ENCODE measurements around the gene PTPRU.

The PTPRU gene

DNA sequence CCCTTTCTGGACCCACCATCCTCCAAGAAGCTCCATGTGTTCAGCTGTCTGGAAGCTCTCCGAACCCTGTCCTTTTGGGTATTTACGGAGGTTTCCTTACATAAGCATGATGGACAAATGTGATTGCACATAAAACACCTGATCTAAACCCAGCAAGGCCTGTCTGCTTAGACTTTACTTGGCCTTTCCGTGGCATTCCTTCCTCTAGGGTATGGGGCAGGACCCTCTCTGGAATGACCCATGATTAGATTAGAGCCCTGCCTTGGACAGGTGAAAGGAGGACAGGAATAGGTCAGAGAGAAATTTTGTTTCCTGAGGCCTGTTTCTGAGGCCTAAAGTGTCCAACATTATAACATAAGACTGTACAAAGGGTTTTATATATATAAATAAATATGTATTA, 16.9 kb downstream of the PTPRU start:
- TF ChIP-seq, protein P1, sequence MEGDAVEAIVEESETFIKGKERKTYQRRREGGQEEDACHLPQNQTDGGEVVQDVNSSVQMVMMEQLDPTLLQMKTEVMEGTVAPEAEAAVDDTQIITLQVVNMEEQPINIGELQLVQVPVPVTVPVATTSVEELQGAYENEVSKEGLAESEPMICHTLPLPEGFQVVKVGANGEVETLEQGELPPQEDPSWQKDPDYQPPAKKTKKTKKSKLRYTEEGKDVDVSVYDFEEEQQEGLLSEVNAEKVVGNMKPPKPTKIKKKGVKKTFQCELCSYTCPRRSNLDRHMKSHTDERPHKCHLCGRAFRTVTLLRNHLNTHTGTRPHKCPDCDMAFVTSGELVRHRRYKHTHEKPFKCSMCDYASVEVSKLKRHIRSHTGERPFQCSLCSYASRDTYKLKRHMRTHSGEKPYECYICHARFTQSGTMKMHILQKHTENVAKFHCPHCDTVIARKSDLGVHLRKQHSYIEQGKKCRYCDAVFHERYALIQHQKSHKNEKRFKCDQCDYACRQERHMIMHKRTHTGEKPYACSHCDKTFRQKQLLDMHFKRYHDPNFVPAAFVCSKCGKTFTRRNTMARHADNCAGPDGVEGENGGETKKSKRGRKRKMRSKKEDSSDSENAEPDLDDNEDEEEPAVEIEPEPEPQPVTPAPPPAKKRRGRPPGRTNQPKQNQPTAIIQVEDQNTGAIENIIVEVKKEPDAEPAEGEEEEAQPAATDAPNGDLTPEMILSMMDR (IDR thresholded peaks at IDR 0.05; ENCODE audit: low read depth, low read length): no peak
- DNase-seq: no peak
- H3K4me3 ChIP-seq (ENCODE audit: low read depth, low read length): no peak overlapping the region
- H3K27me3 ChIP-seq (ENCODE audit: insufficient read depth, low read depth, severe bottlenecking): no peaks in the 10 kb centered on the region
- no peaks in the 10 kb centered on the region for H3K9me3 ChIP-seq (ENCODE audit: severe bottlenecking)
- H3K36me3 ChIP-seq: no peaks in the 10 kb centered on the region
- H3K27ac ChIP-seq: no peak overlapping the region

DNA sequence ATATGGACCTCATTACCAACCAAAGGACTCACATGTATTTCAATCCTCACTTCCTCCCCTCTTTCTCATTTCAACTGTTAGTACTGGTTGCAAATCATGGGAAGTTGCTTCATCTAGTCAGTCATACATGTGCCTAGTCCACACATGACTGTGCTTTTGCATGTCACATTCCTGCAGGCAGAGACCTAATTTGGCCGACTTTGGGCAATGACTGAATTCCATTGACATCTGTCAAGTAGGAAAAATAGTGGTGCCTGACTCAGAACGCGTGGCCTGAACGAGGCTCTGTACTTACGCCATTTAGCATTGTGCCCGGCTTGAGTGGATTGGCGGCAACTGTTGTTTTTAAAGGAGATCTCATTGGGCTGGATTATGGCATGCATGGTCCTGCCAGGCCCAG, 18.0 kb downstream of the PTPRU start:
- no peaks in the 10 kb centered on the region for H3K9me3 ChIP-seq (ENCODE audit: severe bottlenecking)
- DNase-seq: no peak
- TF ChIP-seq, protein P1 (IDR thresholded peaks at IDR 0.05; ENCODE audit: low read depth, low read length): no peak
- H3K4me3 ChIP-seq (ENCODE audit: low read depth, low read length): no peak overlapping the region
- H3K27ac ChIP-seq: no peak overlapping the region
- H3K36me3 ChIP-seq: no peaks in the 10 kb centered on the region
- no peaks in the 10 kb centered on the region for H3K27me3 ChIP-seq (ENCODE audit: insufficient read depth, low read depth, severe bottlenecking)

DNA sequence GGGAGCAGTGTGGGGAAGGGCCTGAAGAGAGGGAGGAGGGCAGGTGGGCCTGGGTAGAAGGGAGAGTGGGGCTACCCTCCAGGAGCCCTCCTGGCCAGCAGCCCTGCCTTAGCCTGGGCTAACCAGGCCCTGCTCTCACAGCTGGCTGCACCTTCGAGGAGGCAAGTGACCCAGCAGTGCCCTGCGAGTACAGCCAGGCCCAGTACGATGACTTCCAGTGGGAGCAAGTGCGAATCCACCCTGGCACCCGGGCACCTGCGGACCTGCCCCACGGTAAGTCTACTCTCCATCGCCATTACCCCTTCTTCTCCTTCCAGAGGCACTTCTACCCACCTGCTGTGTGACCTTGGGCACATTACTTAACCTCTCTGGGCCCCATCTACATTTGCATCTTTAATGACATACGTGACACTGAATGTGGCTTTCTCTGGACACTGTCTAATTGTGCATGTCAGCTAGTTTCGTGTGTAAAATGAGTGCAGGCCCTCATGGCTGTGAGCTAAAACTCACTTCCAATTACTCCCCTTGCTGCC, 18.9 kb downstream of the PTPRU start:
- no peak overlapping the region for H3K27ac ChIP-seq
- H3K4me3 ChIP-seq (ENCODE audit: low read depth, low read length): no peak overlapping the region
- TF ChIP-seq, protein P1 (IDR thresholded peaks at IDR 0.05; ENCODE audit: low read depth, low read length): no peak
- no peak for DNase-seq
- H3K9me3 ChIP-seq (ENCODE audit: severe bottlenecking): no peaks in the 10 kb centered on the region
- H3K36me3 ChIP-seq: no peaks in the 10 kb centered on the region
- H3K27me3 ChIP-seq (ENCODE audit: insufficient read depth, low read depth, severe bottlenecking): no peaks in the 10 kb centered on the region

DNA sequence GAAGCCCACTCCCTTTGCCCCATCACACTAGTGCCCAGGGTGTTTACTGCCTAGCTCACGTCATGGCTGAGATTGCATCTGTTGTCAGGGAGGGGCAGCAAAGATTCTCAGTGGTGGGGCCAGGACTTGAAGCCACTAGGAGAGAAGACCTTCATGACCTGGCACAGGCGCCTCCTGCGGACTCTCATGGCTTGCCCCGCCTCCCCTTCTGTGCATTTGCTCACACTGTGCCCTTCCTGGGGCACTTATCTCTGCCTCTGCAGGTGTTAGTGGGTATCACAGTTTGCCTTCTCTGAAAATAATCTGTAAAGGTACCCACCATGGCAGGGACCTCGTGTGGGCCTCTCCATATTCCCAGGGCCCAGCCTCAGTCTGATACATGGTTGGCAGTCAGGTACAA, 20.1 kb downstream of the PTPRU start:
- H3K9me3 ChIP-seq (ENCODE audit: severe bottlenecking): no peaks in the 10 kb centered on the region
- H3K27me3 ChIP-seq (ENCODE audit: insufficient read depth, low read depth, severe bottlenecking): no peaks in the 10 kb centered on the region
- H3K4me3 ChIP-seq (ENCODE audit: low read depth, low read length): no peak overlapping the region
- peak overlapping the region; percentile 20 for H3K27ac ChIP-seq
- peaks cover 7% of the 10 kb centered on the region for H3K36me3 ChIP-seq
- DNase-seq: peak; percentile 72
- TF ChIP-seq, protein P1 (IDR thresholded peaks at IDR 0.05; ENCODE audit: low read depth, low read length): peak; percentile 30; the same call in 1 of the 2 replicates

DNA sequence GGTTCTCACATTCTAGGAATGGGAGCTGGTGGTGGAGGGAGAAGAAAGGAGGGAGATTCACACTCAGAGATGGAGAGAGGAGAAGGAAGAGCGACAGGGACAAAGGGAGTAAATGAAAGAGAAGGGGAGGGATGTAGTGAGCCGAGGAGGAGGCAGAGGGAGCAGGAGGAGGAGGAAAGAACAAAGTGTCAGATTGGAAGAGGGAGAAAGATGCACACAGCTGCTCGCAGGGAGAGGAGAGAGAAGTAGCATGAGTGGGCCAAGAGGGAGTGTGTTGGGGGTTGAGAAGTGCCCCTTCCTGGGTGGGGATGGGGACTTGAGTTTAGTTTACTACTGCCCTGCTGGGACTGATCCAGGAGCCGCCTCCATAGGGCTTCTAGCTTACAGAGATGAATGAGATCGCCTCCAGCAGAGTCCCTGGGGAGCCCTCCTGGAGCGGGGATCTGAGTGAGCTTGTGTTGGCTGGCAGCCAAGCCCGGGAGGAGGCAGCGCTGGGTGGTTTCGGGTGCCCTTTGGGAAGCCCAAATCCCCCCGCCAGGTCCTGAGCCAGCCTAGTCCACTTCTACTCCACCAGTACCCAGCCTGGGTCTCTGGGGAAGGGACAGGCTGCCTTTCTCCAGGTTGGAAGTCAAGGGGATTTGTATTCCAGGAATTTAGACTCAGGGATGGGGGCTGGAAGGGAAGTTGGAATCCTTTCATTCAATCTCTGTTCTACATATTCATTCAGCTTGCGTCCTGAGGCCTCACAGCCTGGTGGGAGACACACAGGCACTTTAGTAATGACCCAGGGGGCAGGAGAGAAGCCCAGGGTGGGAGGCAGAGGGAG, 20.9 kb downstream of the PTPRU start:
- Histone ChIP-seq H3K27me3 (ENCODE audit: insufficient read depth, low read depth, severe bottlenecking) (no peaks in the 10 kb centered on the region), H3K9me3 (ENCODE audit: severe bottlenecking) (no peaks in the 10 kb centered on the region), H3K27ac (peak overlapping the region; percentile 20), H3K4me3 (ENCODE audit: low read depth, low read length) (no peak overlapping the region), H3K36me3 (peaks cover 12% of the 10 kb centered on the region)
- TF ChIP-seq, protein P1 (IDR thresholded peaks at IDR 0.05; ENCODE audit: low read depth, low read length): no peak
- peak; percentile 46 for DNase-seq
